Inflammatory macrophage treated with lipopolysaccharide for 4 hours (primary cell): Measurements from ENCODE around the gene TECPR2.

Experiments used
- DNase-seq: peaks from one replicate; pipeline ENCODE4 v3.0.0-alpha.2; 2020

The TECPR2 gene

GRCh38 chr14:102375119-102375518 is 12.4 kb downstream of the TECPR2 start:
- peak; percentile 23 for DNase-seq

GRCh38 chr14:102377696-102378095 is 15.0 kb downstream of the TECPR2 start:
- DNase-seq = no peak

- DNase-seq = no peak
Observed at GRCh38 chr14:102378830-102379229, 16.1 kb downstream of the TECPR2 start.

- DNase-seq = no peak
Observed at GRCh38 chr14:102387086-102387485, 24.3 kb downstream of the TECPR2 start.

GRCh38 chr14:102389246-102389645 is 26.5 kb downstream of the TECPR2 start:
- peak; percentile 82 for DNase-seq

- no peak for DNase-seq
Observed at GRCh38 chr14:102390064-102390855, 27.5 kb downstream of the TECPR2 start.

GRCh38 chr14:102392506-102392905 is 29.8 kb downstream of the TECPR2 start:
- DNase-seq = no peak

- no peak for DNase-seq
Observed at GRCh38 chr14:102394717-102395375, 32.1 kb downstream of the TECPR2 start.

- DNase-seq = no peak
Observed at GRCh38 chr14:102396521-102396920, 33.8 kb downstream of the TECPR2 start.

- DNase-seq = no peak
Observed at GRCh38 chr14:102403028-102403427, 40.3 kb downstream of the TECPR2 start.

- DNase-seq = no peak
Observed at GRCh38 chr14:102407258-102407657, 44.5 kb downstream of the TECPR2 start.

GRCh38 chr14:102408724-102409123 is 46.0 kb downstream of the TECPR2 start:
- no peak for DNase-seq

GRCh38 chr14:102415671-102416070 is 52.9 kb downstream of the TECPR2 start:
- no peak for DNase-seq

GRCh38 chr14:102417001-102417431 is 54.3 kb downstream of the TECPR2 start:
- no peak for DNase-seq

- no peak for DNase-seq
Observed at GRCh38 chr14:102417646-102418045, 54.9 kb downstream of the TECPR2 start.

GRCh38 chr14:102418169-102418852 is 55.6 kb downstream of the TECPR2 start:
- no peak for DNase-seq

GRCh38 chr14:102418853-102419240 is 56.1 kb downstream of the TECPR2 start:
- no peak for DNase-seq

- no peak for DNase-seq
Observed at GRCh38 chr14:102419276-102419675, 56.5 kb downstream of the TECPR2 start.

- no peak for DNase-seq
Observed at GRCh38 chr14:102419716-102420115, 57.0 kb downstream of the TECPR2 start.

- DNase-seq = no peak
Observed at GRCh38 chr14:102421411-102422057, 58.8 kb downstream of the TECPR2 start.

- no peak for DNase-seq
Observed at GRCh38 chr14:102424520-102424919, 61.8 kb downstream of the TECPR2 start.

GRCh38 chr14:102424923-102425322 is 62.2 kb downstream of the TECPR2 start:
- DNase-seq = no peak

- no peak for DNase-seq
Observed at GRCh38 chr14:102426796-102427195, 64.1 kb downstream of the TECPR2 start.
